Neural crest cell (in vitro differentiated cells): ENCODE data around the gene SPOPL. TPM values are rescaled to one million over a fixed set of nuclear protein-coding genes. Genes with fewer than 3 reads are reported as not detected.
A peak's percentile ranks its signal among the peaks of the same experiment; 100 is the strongest.
"Not testable (repeated sequence)": the region's sequence is repeated elsewhere in the genome, so short reads cannot be mapped to it uniquely, and the experiment has no call there.

Experiments used
- DNase-seq: peaks from one replicate; pipeline ENCODE4 v3.0.0; 2021; ENCODE audit warnings: low read depth, mixed read lengths, low spot score
- H3K27ac Mint-ChIP-seq: one replicate; pipeline ENCODE4 v1.8.0; 2021; ENCODE audit warnings: mild to moderate bottlenecking, mixed read lengths; ENCODE audit not compliant: unreplicated experiment
- H3K27me3 Mint-ChIP-seq: 2 replicates; pipeline ENCODE4 v1.8.0; 2021; ENCODE audit warnings: low read depth, mild to moderate bottlenecking, mixed read lengths
- H3K36me3 Mint-ChIP-seq: 2 replicates; pipeline ENCODE4 v1.8.0; 2021; ENCODE audit warnings: low read depth, mild to moderate bottlenecking, mixed read lengths
- H3K4me1 Mint-ChIP-seq: 2 replicates; pipeline ENCODE4 v1.8.0; 2021; ENCODE audit warnings: mixed read lengths
- H3K4me3 Mint-ChIP-seq: one replicate; pipeline ENCODE4 v1.8.0; 2021; ENCODE audit warnings: mild to moderate bottlenecking, mixed read lengths
- H3K9me3 Mint-ChIP-seq: 2 replicates; pipeline ENCODE4 v1.8.0; 2021; ENCODE audit warnings: mixed read lengths
- CTCF ChIP-seq: fragments of 200-600 bp; sonication (generic); conservative IDR thresholded peaks from 2 replicates; pipeline ENCODE4 v1.5.0; 2021; ENCODE audit warnings: antibody characterized with exemption, mild to moderate bottlenecking
- total RNA-seq: library from RNA; stranded (reverse); gene quantifications from 2 replicates; pipeline ENCODE4 v1.2.1, GENCODE V29; 2021

SPOPL gene
- total RNA-seq, 1 donor from 2014 or later = 18.0 TPM

DNA sequence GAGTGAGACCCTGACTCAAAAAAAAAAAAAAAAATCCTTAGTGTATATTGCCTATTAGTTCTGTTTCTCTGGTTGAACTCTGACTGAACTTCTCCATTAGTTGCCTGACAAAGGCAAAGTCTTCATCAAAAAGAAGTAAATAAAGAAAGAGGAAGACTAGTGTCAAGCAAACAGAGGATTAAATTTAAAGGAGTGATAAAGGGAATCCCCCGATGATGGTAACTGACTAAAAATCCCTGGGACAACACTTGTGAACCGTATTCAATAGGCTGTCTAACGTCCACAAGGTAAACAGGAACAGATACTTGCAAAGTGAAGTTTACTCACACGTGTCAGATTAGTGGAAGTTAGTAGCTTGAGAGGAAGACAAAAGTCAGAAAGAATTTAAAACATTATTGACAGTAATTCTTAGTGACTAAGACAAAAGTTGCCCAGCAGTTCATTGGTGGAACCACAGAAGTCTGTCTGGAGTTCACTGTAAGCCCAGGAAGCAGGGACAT is 26.2 kb upstream of the SPOPL start:
- TF ChIP-seq CTCF = no peak
- Mint-ChIP-seq H3K27me3 (no peaks in the 10 kb centered on the region), H3K36me3 (no peaks in the 10 kb centered on the region), H3K27ac (no peak overlapping the region), H3K4me3 (no peak overlapping the region), H3K4me1 (no peaks in the 10 kb centered on the region), H3K9me3 (no peaks in the 10 kb centered on the region)
- no peak for DNase-seq

DNA sequence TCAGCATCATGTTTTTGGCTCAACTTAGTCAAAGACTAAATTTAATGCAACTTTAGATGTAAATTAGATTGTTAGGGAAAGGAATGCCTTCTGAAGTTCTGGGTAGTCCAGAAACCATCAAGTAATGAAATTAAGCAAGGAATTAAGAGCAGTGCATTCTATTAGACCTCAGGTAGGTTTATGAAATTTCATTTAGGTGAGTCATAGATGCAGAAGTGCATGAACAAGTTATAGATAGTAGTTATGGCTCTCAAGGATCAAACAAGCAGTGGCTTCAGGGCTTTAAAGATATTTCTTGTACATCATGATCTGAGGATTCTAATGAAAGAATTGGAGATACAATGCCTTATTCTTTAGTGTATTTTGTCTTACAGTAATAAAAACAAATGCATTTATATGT is 25.4 kb upstream of the SPOPL start:
- Mint-ChIP-seq H3K4me1 (no peaks in the 10 kb centered on the region), H3K27ac (no peak overlapping the region), H3K36me3 (no peaks in the 10 kb centered on the region), H3K27me3 (no peaks in the 10 kb centered on the region), H3K9me3 (no peaks in the 10 kb centered on the region), H3K4me3 (no peak overlapping the region)
- TF ChIP-seq CTCF = no peak
- DNase-seq = no peak

DNA sequence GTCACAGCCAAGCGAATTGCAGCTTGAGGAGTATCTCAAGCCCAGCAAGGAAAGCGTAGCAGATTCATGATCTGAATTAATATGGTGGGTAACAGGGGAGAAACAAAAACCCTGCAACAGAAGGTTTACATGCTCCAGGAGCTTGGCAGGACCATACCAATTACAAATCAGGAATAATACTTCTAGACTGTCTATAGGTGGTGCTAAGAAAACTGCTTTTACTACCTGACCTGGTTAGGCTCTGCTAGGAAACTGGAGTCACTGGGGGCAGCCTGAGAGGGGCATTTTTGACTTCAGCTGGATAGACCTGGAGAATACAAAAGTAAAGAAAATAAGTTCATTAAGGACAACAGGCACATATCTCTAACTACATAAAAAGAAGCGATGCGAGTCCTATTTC is 24.6 kb upstream of the SPOPL start:
- no peak for DNase-seq
- no peak overlapping the region for H3K27ac Mint-ChIP-seq
- no peak overlapping the region for H3K4me3 Mint-ChIP-seq
- no peaks in the 10 kb centered on the region for H3K36me3 Mint-ChIP-seq
- no peaks in the 10 kb centered on the region for H3K4me1 Mint-ChIP-seq
- H3K9me3 Mint-ChIP-seq = no peaks in the 10 kb centered on the region
- TF ChIP-seq CTCF = no peak
- no peaks in the 10 kb centered on the region for H3K27me3 Mint-ChIP-seq

DNA sequence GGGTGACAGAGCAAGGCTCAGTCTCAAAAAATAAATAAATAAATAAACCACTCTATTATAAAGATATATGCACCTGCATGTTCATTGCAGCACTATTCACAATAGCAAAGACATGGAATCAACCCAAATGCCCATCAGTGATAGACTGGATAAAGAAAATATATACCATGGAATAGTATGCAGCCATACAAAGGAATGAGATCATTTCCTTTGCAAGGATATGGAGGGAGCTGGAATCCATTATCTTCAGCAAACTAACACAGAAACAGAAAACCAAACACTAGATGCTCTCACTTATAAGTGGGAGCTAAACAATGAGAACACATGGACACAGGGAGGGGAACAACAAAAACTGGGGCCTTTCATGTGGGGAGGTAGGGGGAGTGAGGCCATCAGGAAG is 18.8 kb upstream of the SPOPL start:
- H3K36me3 Mint-ChIP-seq, H3K4me1 Mint-ChIP-seq, H3K27me3 Mint-ChIP-seq, H3K9me3 Mint-ChIP-seq, H3K4me3 Mint-ChIP-seq, DNase-seq, H3K27ac Mint-ChIP-seq: not testable (repeated sequence)

DNA sequence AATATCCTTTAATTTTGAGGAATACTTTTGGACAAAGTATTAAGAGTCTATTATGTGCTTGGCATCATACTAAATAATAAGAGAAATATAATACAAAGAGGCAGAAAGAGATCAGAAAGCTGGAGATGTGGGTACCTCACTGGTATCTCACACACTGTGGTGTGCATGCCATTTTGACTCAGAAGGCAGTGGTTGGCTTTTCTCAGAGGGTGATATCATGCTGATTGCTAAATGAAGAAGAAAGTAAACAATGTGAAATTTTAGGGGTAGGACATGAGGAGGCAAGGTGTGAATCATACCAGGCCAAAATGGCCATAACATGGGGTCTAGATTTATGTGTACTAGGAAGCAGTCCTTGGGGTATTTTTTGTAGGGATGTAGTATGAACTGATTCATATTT is 16.6 kb upstream of the SPOPL start:
- H3K36me3 Mint-ChIP-seq = peaks cover 3% of the 10 kb centered on the region
- H3K4me3 Mint-ChIP-seq = no peak overlapping the region
- H3K4me1 Mint-ChIP-seq = no peaks in the 10 kb centered on the region
- H3K27me3 Mint-ChIP-seq = no peaks in the 10 kb centered on the region
- DNase-seq = no peak
- peak overlapping the region; percentile 20 for H3K27ac Mint-ChIP-seq
- H3K9me3 Mint-ChIP-seq = peaks cover 4% of the 10 kb centered on the region
- no peak for TF ChIP-seq CTCF

DNA sequence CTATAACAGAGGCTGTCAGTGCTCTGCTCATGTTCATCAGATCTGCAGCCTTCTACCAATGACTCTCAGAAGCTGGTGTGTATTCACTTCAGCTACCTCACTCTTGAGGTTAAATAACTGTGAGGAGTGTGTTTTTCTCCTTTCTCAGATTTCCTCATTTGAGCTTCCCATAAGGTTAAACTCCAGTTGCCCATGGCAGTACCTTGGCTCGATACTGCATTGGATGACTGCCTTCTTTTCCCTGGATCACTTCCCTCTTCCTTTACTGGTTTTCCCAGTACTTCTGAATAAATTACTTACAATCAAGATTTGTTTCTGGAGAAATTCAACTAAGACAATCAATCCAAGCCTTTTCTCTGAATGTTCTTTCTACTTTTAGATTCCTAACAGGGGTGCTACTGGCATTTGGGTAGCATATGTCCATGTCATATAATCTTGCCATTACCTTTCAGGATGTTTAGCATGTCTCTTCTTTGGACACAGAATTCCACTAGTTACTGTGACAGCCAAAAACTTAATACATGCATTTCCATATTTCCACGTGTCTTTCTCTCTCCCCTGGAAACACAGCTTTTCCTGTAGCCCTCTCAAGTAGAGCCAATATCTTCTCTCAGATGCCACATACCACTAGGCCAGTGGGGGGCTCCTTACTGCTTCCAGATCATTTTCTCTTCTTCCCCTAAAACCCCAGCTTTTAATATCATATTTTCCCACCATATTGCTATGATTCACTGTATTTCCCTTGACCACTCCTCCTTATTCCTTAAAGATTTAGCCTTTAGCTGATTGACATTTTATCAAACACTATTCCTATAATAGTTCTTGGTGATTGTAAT is 15.0 kb upstream of the SPOPL start:
- DNase-seq = no peak
- peaks cover 3% of the 10 kb centered on the region for H3K36me3 Mint-ChIP-seq
- H3K27me3 Mint-ChIP-seq = no peaks in the 10 kb centered on the region
- H3K27ac Mint-ChIP-seq = no peak overlapping the region
- TF ChIP-seq CTCF = no peak
- peaks cover 4% of the 10 kb centered on the region for H3K9me3 Mint-ChIP-seq
- no peak overlapping the region for H3K4me3 Mint-ChIP-seq
- no peaks in the 10 kb centered on the region for H3K4me1 Mint-ChIP-seq
